ENCODE measurements around the gene LRP1B.

LRP1B gene

DNA sequence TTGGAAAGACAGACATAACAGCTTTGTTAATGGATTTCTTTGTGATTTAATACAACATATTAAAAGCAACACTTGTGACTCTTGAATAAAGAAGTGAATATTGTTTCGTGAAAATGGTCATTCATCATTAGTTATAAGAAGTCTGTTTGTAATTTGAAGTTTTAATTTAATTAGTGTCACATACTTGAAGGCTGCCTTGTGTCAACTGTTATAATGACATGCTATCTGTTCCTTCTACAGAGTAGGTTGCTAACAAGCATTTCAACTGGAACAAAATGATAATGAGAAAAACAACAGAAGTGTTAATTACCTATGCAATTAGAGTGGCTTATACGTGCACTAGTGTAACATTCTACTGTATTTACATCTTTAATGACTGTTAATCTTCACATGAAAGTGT, 624.7 kb downstream of the LRP1B start:
- Histone ChIP-seq H3K9me3 (ENCODE audit: insufficient read depth, low read length, severe bottlenecking) (no peaks in the 10 kb centered on the region), H3K79me2 (ENCODE audit: insufficient read depth, low read length) (no peaks in the 10 kb centered on the region), H3K4me2 (ENCODE audit: insufficient read depth, low read length) (no peak overlapping the region), H3K27ac (ENCODE audit: low read length) (no peak overlapping the region), H3K9ac (ENCODE audit: low read depth, low read length) (no peak overlapping the region), H3K27me3 (ENCODE audit: insufficient read depth, low read length, poor library complexity) (no peaks in the 10 kb centered on the region), H3K4me1 (ENCODE audit: insufficient read depth, low read length) (peaks cover 14% of the 10 kb centered on the region), H3K4me3 (ENCODE audit: low read depth in 1 of 2, low read length in 2 of 2) (no peak overlapping the region), H3K36me3 (ENCODE audit: insufficient read depth, low read length) (no peaks in the 10 kb centered on the region), H2AFZ (ENCODE audit: low read depth, low read length) (no peak overlapping the region), H4K20me1 (ENCODE audit: insufficient read depth, low read length) (no peaks in the 10 kb centered on the region)
- no peak for DNase-seq
- no peak for ATAC-seq (ENCODE audit: insufficient read depth, low read depth)
- no peak for TF ChIP-seq CTCF (IDR thresholded peaks at IDR 0.05; ENCODE audit: borderline replicate concordance, extremely low read depth, low read length, poor library complexity, severe bottlenecking)

GRCh38 chr2:141501752-141502151, 629.1 kb downstream of the LRP1B start:
- peak overlapping the region; percentile 18; the same call in 1 of the 2 replicates for H3K9ac ChIP-seq (ENCODE audit: low read depth, low read length)
- ATAC-seq (ENCODE audit: insufficient read depth, low read depth), result peak; percentile 93
- H3K4me2 ChIP-seq (ENCODE audit: insufficient read depth, low read length), result peak overlapping the region; percentile 17; the same call in 1 of the 2 replicates
- H3K4me3 ChIP-seq (ENCODE audit: low read depth in 1 of 2, low read length in 2 of 2), result no peak overlapping the region
- peak; percentile 38 for DNase-seq
- no peaks in the 10 kb centered on the region for H3K36me3 ChIP-seq (ENCODE audit: insufficient read depth, low read length)
- H3K79me2 ChIP-seq (ENCODE audit: insufficient read depth, low read length), result no peaks in the 10 kb centered on the region
- H3K27me3 ChIP-seq (ENCODE audit: insufficient read depth, low read length, poor library complexity), result no peaks in the 10 kb centered on the region
- no peak for TF ChIP-seq CTCF (IDR thresholded peaks at IDR 0.05; ENCODE audit: borderline replicate concordance, extremely low read depth, low read length, poor library complexity, severe bottlenecking)
- peak overlapping the region; percentile 65 for H3K27ac ChIP-seq (ENCODE audit: low read length)
- peak overlapping the region; percentile 36; the same call in 1 of the 2 replicates for H2AFZ ChIP-seq (ENCODE audit: low read depth, low read length)
- H3K9me3 ChIP-seq (ENCODE audit: insufficient read depth, low read length, severe bottlenecking), result no peaks in the 10 kb centered on the region
- H3K4me1 ChIP-seq (ENCODE audit: insufficient read depth, low read length), result peaks cover 24% of the 10 kb centered on the region
- H4K20me1 ChIP-seq (ENCODE audit: insufficient read depth, low read length), result no peaks in the 10 kb centered on the region

DNA sequence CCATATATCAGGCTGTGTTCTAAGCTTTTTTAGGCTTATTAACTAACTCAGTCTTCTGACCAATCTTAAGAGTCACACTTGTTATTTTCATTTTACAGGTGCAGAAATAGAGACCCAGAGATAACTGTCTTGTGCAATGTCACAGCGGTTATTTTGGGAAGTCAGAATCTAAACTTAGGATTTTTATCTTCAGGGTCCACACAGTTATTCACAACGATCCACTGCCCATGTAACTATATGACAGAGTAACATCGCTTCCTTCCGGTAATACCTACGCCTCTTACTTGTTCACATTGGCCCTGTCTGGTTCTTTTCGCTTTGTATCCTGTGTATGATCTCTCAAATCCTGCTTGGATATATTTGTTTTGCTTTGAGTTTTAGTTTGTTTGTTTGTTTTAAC, 631.7 kb downstream of the LRP1B start:
- no peaks in the 10 kb centered on the region for H3K27me3 ChIP-seq (ENCODE audit: insufficient read depth, low read length, poor library complexity)
- no peaks in the 10 kb centered on the region for H3K36me3 ChIP-seq (ENCODE audit: insufficient read depth, low read length)
- H3K9ac ChIP-seq (ENCODE audit: low read depth, low read length), result no peak overlapping the region
- H3K4me1 ChIP-seq (ENCODE audit: insufficient read depth, low read length), result peaks cover 27% of the 10 kb centered on the region
- no peaks in the 10 kb centered on the region for H3K79me2 ChIP-seq (ENCODE audit: insufficient read depth, low read length)
- H3K9me3 ChIP-seq (ENCODE audit: insufficient read depth, low read length, severe bottlenecking), result no peaks in the 10 kb centered on the region
- H3K4me3 ChIP-seq (ENCODE audit: low read depth in 1 of 2, low read length in 2 of 2), result no peak overlapping the region
- DNase-seq (no peak), ATAC-seq (ENCODE audit: insufficient read depth, low read depth) (no peak)
- TF ChIP-seq CTCF (IDR thresholded peaks at IDR 0.05; ENCODE audit: borderline replicate concordance, extremely low read depth, low read length, poor library complexity, severe bottlenecking) (no peak), EZH2 (IDR thresholded peaks at IDR 0.05; ENCODE audit: borderline replicate concordance, low read depth, low read length, severe bottlenecking) (no peak)
- no peaks in the 10 kb centered on the region for H4K20me1 ChIP-seq (ENCODE audit: insufficient read depth, low read length)
- no peak overlapping the region for H3K4me2 ChIP-seq (ENCODE audit: insufficient read depth, low read length)
- H3K27ac ChIP-seq (ENCODE audit: low read length), result no peak overlapping the region
- H2AFZ ChIP-seq (ENCODE audit: low read depth, low read length), result peak overlapping the region; percentile 45; the same call in 1 of the 2 replicates

GRCh38 chr2:141498561-141498960, 632.3 kb downstream of the LRP1B start:
- Histone ChIP-seq H3K9ac (ENCODE audit: low read depth, low read length) (no peak overlapping the region), H3K9me3 (ENCODE audit: insufficient read depth, low read length, severe bottlenecking) (no peaks in the 10 kb centered on the region), H3K79me2 (ENCODE audit: insufficient read depth, low read length) (no peaks in the 10 kb centered on the region), H4K20me1 (ENCODE audit: insufficient read depth, low read length) (no peaks in the 10 kb centered on the region), H3K4me1 (ENCODE audit: insufficient read depth, low read length) (peaks cover 27% of the 10 kb centered on the region), H3K36me3 (ENCODE audit: insufficient read depth, low read length) (no peaks in the 10 kb centered on the region), H3K27me3 (ENCODE audit: insufficient read depth, low read length, poor library complexity) (no peaks in the 10 kb centered on the region), H2AFZ (ENCODE audit: low read depth, low read length) (no peak overlapping the region), H3K4me2 (ENCODE audit: insufficient read depth, low read length) (no peak overlapping the region), H3K4me3 (ENCODE audit: low read depth in 1 of 2, low read length in 2 of 2) (no peak overlapping the region), H3K27ac (ENCODE audit: low read length) (no peak overlapping the region)
- no peak for DNase-seq
- TF ChIP-seq CTCF (IDR thresholded peaks at IDR 0.05; ENCODE audit: borderline replicate concordance, extremely low read depth, low read length, poor library complexity, severe bottlenecking), result no peak
- TF ChIP-seq EZH2 (IDR thresholded peaks at IDR 0.05; ENCODE audit: borderline replicate concordance, low read depth, low read length, severe bottlenecking), result no peak
- ATAC-seq (ENCODE audit: insufficient read depth, low read depth), result no peak

Measured in DND-41 (cell line).